PFSK-1 (cell line): Measurements from ENCODE around the gene MAGEL2.

Experiments
- FOXP2 ChIP-seq: optimal IDR thresholded peaks from 2 replicates; pipeline ENCODE3; 2011; ENCODE audit warnings: borderline replicate concordance, control low read depth, inconsistent platforms; ENCODE audit not compliant: insufficient read depth; ENCODE audit errors: extremely low read length, extremely low read depth
- POLR2AphosphoS5 ChIP-seq: IDR thresholded peaks from 2 replicates; pipeline ENCODE4 v1.6.1; 2012; ENCODE audit warnings: low read depth, mild to moderate bottlenecking, control low read depth, low read length, moderate library complexity
- REST ChIP-seq, 2 experiments: IDR thresholded peaks; 2 replicates each; pipeline versions ENCODE4 v1.6.1 to v1.8.0; 2011 to 2012; ENCODE audit warnings: low read depth in 2 of 2, low read length in 2 of 2, control low read depth in 1 of 2, inconsistent platforms in 1 of 2, mild to moderate bottlenecking in 1 of 2, moderate library complexity in 1 of 2; ENCODE audit not compliant: insufficient read depth in 1 of 2
- SIN3A ChIP-seq: IDR thresholded peaks from 2 replicates; pipeline ENCODE4 v1.6.1; 2012; ENCODE audit warnings: mild to moderate bottlenecking, low read length, moderate library complexity, borderline replicate concordance; ENCODE audit not compliant: insufficient read depth
- TAF1 ChIP-seq: IDR thresholded peaks from 2 replicates; pipeline ENCODE4 v1.6.1; 2012; ENCODE audit warnings: low read length, control low read depth, borderline replicate concordance; ENCODE audit not compliant: insufficient read depth

MAGEL2 gene

GRCh38 chr15:23690015-23690414, 42.3 kb upstream of the MAGEL2 start:
- TF ChIP-seq TAF1 = no peak
- TF ChIP-seq POLR2AphosphoS5 = no peak
- no peak for TF ChIP-seq SIN3A
- TF ChIP-seq FOXP2 = no peak
- no peak for TF ChIP-seq REST (IDR thresholded peaks at IDR 0.05; ENCODE audit: insufficient read depth in 1 of 2, low read depth in 2 of 2, low read length in 2 of 2)

GRCh38 chr15:23687143-23687470, 39.4 kb upstream of the MAGEL2 start, which contains the start of gene NDN:
Gene NDN (minus strand): TSS chr15:23687305. CDS start chr15:23687217, 88 bp downstream.
- TF ChIP-seq REST (IDR thresholded peaks at IDR 0.05; ENCODE audit: insufficient read depth in 1 of 2, low read depth in 2 of 2, low read length in 2 of 2) (no peak), POLR2AphosphoS5 (no peak), SIN3A (no peak), FOXP2 (no peak), TAF1 (no peak)

DNA sequence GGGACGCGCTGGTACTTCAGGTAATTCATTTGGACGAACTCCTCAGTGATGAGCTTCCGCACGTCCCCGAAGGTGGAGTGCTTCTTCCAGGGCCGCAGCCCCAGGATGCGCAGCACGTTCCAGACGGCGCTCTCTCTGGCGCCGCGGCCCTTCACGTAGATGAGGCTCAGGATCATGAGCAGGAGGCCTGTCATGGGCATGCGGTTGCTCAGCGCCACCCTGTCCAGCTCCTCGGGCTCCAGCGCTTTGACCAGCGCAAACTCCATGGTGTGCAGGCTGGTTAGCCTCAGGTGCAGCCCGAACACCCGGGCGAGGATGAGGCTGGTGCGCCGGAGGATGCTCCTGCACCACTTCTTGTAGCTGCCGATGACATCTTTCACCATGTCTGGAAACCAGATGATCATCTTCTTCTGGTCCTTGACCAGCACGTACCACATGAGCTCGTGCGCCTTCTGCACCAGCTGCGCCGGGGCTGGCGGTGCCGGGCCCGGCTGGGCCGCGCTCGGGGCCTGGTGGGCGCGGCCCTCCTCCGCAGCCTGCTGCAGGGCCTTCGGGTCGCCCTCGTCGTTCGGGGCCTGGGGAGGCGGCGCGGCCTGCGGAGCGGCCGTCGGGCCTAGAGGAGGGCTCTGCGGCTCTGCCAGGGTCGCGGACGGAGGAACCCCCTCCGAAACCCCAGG, 38.9 kb upstream of the MAGEL2 start:
- TF ChIP-seq FOXP2 = no peak
- TF ChIP-seq REST (IDR thresholded peaks at IDR 0.05; ENCODE audit: insufficient read depth in 1 of 2, low read depth in 2 of 2, low read length in 2 of 2) = no peak
- no peak for TF ChIP-seq SIN3A

DNA sequence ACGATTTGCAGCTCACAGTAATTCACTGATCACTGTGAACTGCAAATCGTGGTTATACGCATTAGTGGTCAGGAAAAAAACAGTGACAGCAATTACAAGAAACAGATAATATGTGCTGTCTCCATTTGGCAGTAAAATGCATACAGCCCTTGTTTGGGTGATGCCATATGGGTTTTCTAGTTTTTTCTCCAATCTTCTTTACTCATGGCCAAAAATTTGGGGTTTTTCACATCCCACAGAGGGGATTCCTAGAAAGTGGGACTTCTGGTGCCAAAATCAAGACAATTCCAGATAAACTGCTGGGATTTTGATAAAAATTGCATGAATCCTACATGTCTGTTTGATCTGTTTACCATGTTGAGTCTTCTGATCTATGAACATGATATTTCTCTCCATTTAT, 23.8 kb upstream of the MAGEL2 start:
- no peak for TF ChIP-seq SIN3A
- no peak for TF ChIP-seq TAF1
- no peak for TF ChIP-seq FOXP2
- no peak for TF ChIP-seq POLR2AphosphoS5
- no peak for TF ChIP-seq REST (IDR thresholded peaks at IDR 0.05; ENCODE audit: insufficient read depth in 1 of 2, low read depth in 2 of 2, low read length in 2 of 2)

GRCh38 chr15:23670970-23671369, 23.3 kb upstream of the MAGEL2 start:
- TF ChIP-seq FOXP2 (no peak), SIN3A (no peak), POLR2AphosphoS5 (no peak), TAF1 (no peak), REST (IDR thresholded peaks at IDR 0.05; ENCODE audit: insufficient read depth in 1 of 2, low read depth in 2 of 2, low read length in 2 of 2) (no peak)
